ENCODE measurements around the gene LRCH3.
"Not testable (repeated sequence)": the region's sequence is repeated elsewhere in the genome, so short reads cannot be mapped to it uniquely, and the experiment has no call there.

Gene LRCH3

GRCh38 chr3:197883541-197883940, 92.5 kb downstream of the LRCH3 start:
- peaks cover 25% of the 10 kb centered on the region for H3K36me3 ChIP-seq (ENCODE audit: low read depth)
- H3K4me3 ChIP-seq (ENCODE audit: severe bottlenecking) = no peak overlapping the region
- no peak overlapping the region for H3K27ac ChIP-seq (ENCODE audit: poor library complexity, severe bottlenecking)
- peaks cover 3% of the 10 kb centered on the region for H3K4me1 ChIP-seq (ENCODE audit: insufficient read depth, poor library complexity, severe bottlenecking)
- no peak for TF ChIP-seq CTCF (IDR thresholded peaks at IDR 0.05; ENCODE audit: poor library complexity, severe bottlenecking)
- ATAC-seq (ENCODE audit: low read depth) (no peak), DNase-seq (ENCODE audit: low spot score) (no peak)
- no peaks in the 10 kb centered on the region for H3K9me3 ChIP-seq (ENCODE audit: severe bottlenecking)
- no peaks in the 10 kb centered on the region for H3K27me3 ChIP-seq (ENCODE audit: insufficient read depth, poor library complexity, severe bottlenecking)

GRCh38 chr3:197884330-197884729, 93.3 kb downstream of the LRCH3 start:
- H3K4me1 ChIP-seq (ENCODE audit: insufficient read depth, poor library complexity, severe bottlenecking); H3K27me3 ChIP-seq (ENCODE audit: insufficient read depth, poor library complexity, severe bottlenecking); DNase-seq (ENCODE audit: low spot score); H3K9me3 ChIP-seq (ENCODE audit: severe bottlenecking); ATAC-seq (ENCODE audit: low read depth); H3K27ac ChIP-seq (ENCODE audit: poor library complexity, severe bottlenecking); H3K4me3 ChIP-seq (ENCODE audit: severe bottlenecking): not testable (repeated sequence)
- peaks cover 18% of the 10 kb centered on the region for H3K36me3 ChIP-seq (ENCODE audit: low read depth)

- H3K4me1 ChIP-seq (ENCODE audit: insufficient read depth, poor library complexity, severe bottlenecking); ATAC-seq (ENCODE audit: low read depth); H3K27me3 ChIP-seq (ENCODE audit: insufficient read depth, poor library complexity, severe bottlenecking); H3K9me3 ChIP-seq (ENCODE audit: severe bottlenecking); H3K27ac ChIP-seq (ENCODE audit: poor library complexity, severe bottlenecking); DNase-seq (ENCODE audit: low spot score); H3K4me3 ChIP-seq (ENCODE audit: severe bottlenecking): not testable (repeated sequence)
- H3K36me3 ChIP-seq (ENCODE audit: low read depth) = peaks cover 13% of the 10 kb centered on the region
These were observed 95.0 kb downstream of the LRCH3 start for GRCh38 chr3:197886052-197886451.

GRCh38 chr3:197887430-197888053, 96.5 kb downstream of the LRCH3 start:
- not testable (repeated sequence) for ATAC-seq (ENCODE audit: low read depth); H3K4me3 ChIP-seq (ENCODE audit: severe bottlenecking); H3K4me1 ChIP-seq (ENCODE audit: insufficient read depth, poor library complexity, severe bottlenecking); H3K9me3 ChIP-seq (ENCODE audit: severe bottlenecking); DNase-seq (ENCODE audit: low spot score); H3K27ac ChIP-seq (ENCODE audit: poor library complexity, severe bottlenecking); H3K27me3 ChIP-seq (ENCODE audit: insufficient read depth, poor library complexity, severe bottlenecking)
- H3K36me3 ChIP-seq (ENCODE audit: low read depth) = peaks cover 11% of the 10 kb centered on the region

- TF ChIP-seq CTCF (IDR thresholded peaks at IDR 0.05; ENCODE audit: poor library complexity, severe bottlenecking) = no peak
These were observed 97.5 kb downstream of the LRCH3 start for GRCh38 chr3:197888511-197888910.

GRCh38 chr3:197889204-197889930, 98.3 kb downstream of the LRCH3 start:
- ATAC-seq (ENCODE audit: low read depth) (peak; percentile 87), DNase-seq (ENCODE audit: low spot score) (no peak)
- Histone ChIP-seq H3K36me3 (ENCODE audit: low read depth) (no peaks in the 10 kb centered on the region; the same call in 1 of the 2 replicates), H3K4me3 (ENCODE audit: severe bottlenecking) (no peak overlapping the region), H3K27ac (ENCODE audit: poor library complexity, severe bottlenecking) (no peak overlapping the region), H3K4me1 (ENCODE audit: insufficient read depth, poor library complexity, severe bottlenecking) (peaks cover 9% of the 10 kb centered on the region), H3K27me3 (ENCODE audit: insufficient read depth, poor library complexity, severe bottlenecking) (no peaks in the 10 kb centered on the region), H3K9me3 (ENCODE audit: severe bottlenecking) (no peaks in the 10 kb centered on the region)
- TF ChIP-seq CTCF (IDR thresholded peaks at IDR 0.05; ENCODE audit: poor library complexity, severe bottlenecking) = no peak

More at GRCh38 chr3:197888511-197888910, 97.5 kb downstream of the LRCH3 start:
- H3K4me3 ChIP-seq (ENCODE audit: severe bottlenecking) = no peak overlapping the region
- no peaks in the 10 kb centered on the region for H3K9me3 ChIP-seq (ENCODE audit: severe bottlenecking)
- ATAC-seq (ENCODE audit: low read depth) (no peak), DNase-seq (ENCODE audit: low spot score) (no peak)
- H3K4me1 ChIP-seq (ENCODE audit: insufficient read depth, poor library complexity, severe bottlenecking) = peaks cover 9% of the 10 kb centered on the region
- H3K27me3 ChIP-seq (ENCODE audit: insufficient read depth, poor library complexity, severe bottlenecking) = no peaks in the 10 kb centered on the region
- H3K36me3 ChIP-seq (ENCODE audit: low read depth) = peaks cover 9% of the 10 kb centered on the region
- no peak overlapping the region for H3K27ac ChIP-seq (ENCODE audit: poor library complexity, severe bottlenecking)
